OCI-LY1 (cell line): ENCODE data around the gene FUBP1.
"Not testable (repeated sequence)": the region's sequence is repeated elsewhere in the genome, so short reads cannot be mapped to it uniquely, and the experiment has no call there.

ENCODE experiments used
- H2AFZ ChIP-seq: fragments of 200-600 bp; sonication (generic), shearing (Covaris generic); 2 replicates; pipeline ENCODE4 v1.6.0; 2014; ENCODE audit warnings: antibody characterized with exemption, mild to moderate bottlenecking, low read length
- H3F3A ChIP-seq: fragments of 200-600 bp; sonication (generic), shearing (Covaris generic); 2 replicates; pipeline ENCODE4 v1.6.0; 2014; ENCODE audit warnings: mild to moderate bottlenecking, antibody characterized with exemption, low read length, moderate library complexity; ENCODE audit not compliant: insufficient read depth
- H3K27ac ChIP-seq: fragments of 200-600 bp; sonication (generic); 2 replicates; pipeline ENCODE4 v1.5.1; 2014; ENCODE audit warnings: low read length, mixed run types, mild to moderate bottlenecking, low read depth; ENCODE audit not compliant: poor library complexity, severe bottlenecking
- H3K27me3 ChIP-seq: fragments of 200-600 bp; sonication (generic); 2 replicates; pipeline ENCODE4 v1.6.0; 2014; ENCODE audit warnings: antibody characterized with exemption, mild to moderate bottlenecking, low read length, moderate library complexity; ENCODE audit not compliant: insufficient read depth
- H3K36me3 ChIP-seq: fragments of 200-600 bp; sonication (generic); 2 replicates; pipeline ENCODE4 v1.6.1; 2014; ENCODE audit warnings: mild to moderate bottlenecking, antibody characterized with exemption, low read length, moderate library complexity, mixed read lengths; ENCODE audit not compliant: insufficient read depth
- H3K4me1 ChIP-seq: fragments of 200-600 bp; sonication (generic); 2 replicates; pipeline ENCODE4 v1.5.1; 2014; ENCODE audit warnings: mild to moderate bottlenecking, low read length, moderate library complexity; ENCODE audit not compliant: insufficient read depth, severe bottlenecking
- H3K4me2 ChIP-seq: fragments of 200-600 bp; sonication (generic), shearing (Covaris generic); 2 replicates; pipeline ENCODE4 v1.6.1; 2014; ENCODE audit warnings: low read length
- H3K4me3 ChIP-seq: fragments of 200-600 bp; sonication (generic); 2 replicates; pipeline ENCODE4 v1.5.1; 2014; ENCODE audit warnings: low read length, low read depth, mild to moderate bottlenecking, mixed read lengths; ENCODE audit not compliant: poor library complexity, severe bottlenecking
- H3K79me2 ChIP-seq: fragments of 200-600 bp; shearing (Covaris generic); 2 replicates; pipeline ENCODE4 v1.6.1; 2016; ENCODE audit warnings: mixed run types, low read length, mixed read lengths; ENCODE audit not compliant: insufficient read depth
- H3K9ac ChIP-seq: fragments of 200-600 bp; sonication (generic), shearing (Covaris generic); 2 replicates; pipeline ENCODE4 v1.6.1; 2014; ENCODE audit warnings: mild to moderate bottlenecking, low read length, mixed read lengths
- H3K9me2 ChIP-seq: fragments of 200-600 bp; sonication (generic), shearing (Covaris generic); 2 replicates; pipeline ENCODE4 v1.6.1; 2014; ENCODE audit warnings: low read depth, mild to moderate bottlenecking, low read length, mixed read lengths
- H3K9me3 ChIP-seq: fragments of 200-600 bp; shearing (Covaris generic); 2 replicates; pipeline ENCODE4 v1.6.1; 2014; ENCODE audit warnings: low read length, mixed read lengths
- H4K20me1 ChIP-seq: fragments of 200-600 bp; sonication (generic), shearing (Covaris generic); 2 replicates; pipeline ENCODE4 v1.6.0; 2016; ENCODE audit warnings: mild to moderate bottlenecking, low read length; ENCODE audit not compliant: insufficient read depth
- EZH2 ChIP-seq: fragments of 200-600 bp; sonication (generic), shearing (Covaris generic); IDR thresholded peaks from 2 replicates; pipeline ENCODE4 v1.8.0; 2017; ENCODE audit warnings: borderline replicate concordance, mixed run types, mild to moderate bottlenecking, antibody characterized with exemption, low read length, moderate library complexity, mixed read lengths
- TF ChIP-seq, protein P1 (sequence below): fragments of 200-600 bp; sonication (generic), shearing (Covaris generic); IDR thresholded peaks from 2 replicates; pipeline ENCODE4 v1.5.1; 2017; ENCODE audit warnings: mild to moderate bottlenecking, antibody characterized with exemption, low read length, moderate library complexity, mixed read lengths

Gene FUBP1

DNA sequence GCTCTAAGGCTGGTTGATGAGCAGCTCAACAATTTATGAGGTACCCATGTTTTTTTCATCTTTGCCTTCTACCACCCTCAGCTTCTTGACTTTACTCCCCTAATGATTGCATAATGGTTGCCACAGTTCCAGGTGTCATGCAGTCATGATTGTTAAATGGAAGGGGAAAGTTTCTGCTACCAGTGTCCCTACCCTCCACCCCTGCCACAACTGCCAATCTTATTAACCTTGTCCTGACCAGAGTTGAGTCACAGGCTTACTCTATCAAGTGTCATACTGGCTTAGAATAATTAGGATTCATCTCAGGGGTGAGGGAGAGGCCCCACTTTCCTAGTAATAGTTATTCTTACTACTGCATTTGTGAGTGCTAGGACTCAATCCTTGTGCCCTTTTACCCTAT is 7.9 kb upstream of the FUBP1 start:
- no peak overlapping the region for H3K4me3 ChIP-seq
- H3K4me1 ChIP-seq, result peaks cover 2% of the 10 kb centered on the region
- H3K4me2 ChIP-seq, result no peak overlapping the region
- H3K9ac ChIP-seq, result no peak overlapping the region
- H3K9me3 ChIP-seq, result no peaks in the 10 kb centered on the region
- H4K20me1 ChIP-seq, result no peaks in the 10 kb centered on the region
- no peaks in the 10 kb centered on the region for H3K9me2 ChIP-seq
- TF ChIP-seq EZH2, result no peak
- TF ChIP-seq, protein P1, sequence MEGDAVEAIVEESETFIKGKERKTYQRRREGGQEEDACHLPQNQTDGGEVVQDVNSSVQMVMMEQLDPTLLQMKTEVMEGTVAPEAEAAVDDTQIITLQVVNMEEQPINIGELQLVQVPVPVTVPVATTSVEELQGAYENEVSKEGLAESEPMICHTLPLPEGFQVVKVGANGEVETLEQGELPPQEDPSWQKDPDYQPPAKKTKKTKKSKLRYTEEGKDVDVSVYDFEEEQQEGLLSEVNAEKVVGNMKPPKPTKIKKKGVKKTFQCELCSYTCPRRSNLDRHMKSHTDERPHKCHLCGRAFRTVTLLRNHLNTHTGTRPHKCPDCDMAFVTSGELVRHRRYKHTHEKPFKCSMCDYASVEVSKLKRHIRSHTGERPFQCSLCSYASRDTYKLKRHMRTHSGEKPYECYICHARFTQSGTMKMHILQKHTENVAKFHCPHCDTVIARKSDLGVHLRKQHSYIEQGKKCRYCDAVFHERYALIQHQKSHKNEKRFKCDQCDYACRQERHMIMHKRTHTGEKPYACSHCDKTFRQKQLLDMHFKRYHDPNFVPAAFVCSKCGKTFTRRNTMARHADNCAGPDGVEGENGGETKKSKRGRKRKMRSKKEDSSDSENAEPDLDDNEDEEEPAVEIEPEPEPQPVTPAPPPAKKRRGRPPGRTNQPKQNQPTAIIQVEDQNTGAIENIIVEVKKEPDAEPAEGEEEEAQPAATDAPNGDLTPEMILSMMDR, result no peak
- H2AFZ ChIP-seq, result no peak overlapping the region
- peaks cover 23% of the 10 kb centered on the region for H3K79me2 ChIP-seq
- H3K27me3 ChIP-seq, result no peaks in the 10 kb centered on the region
- H3K36me3 ChIP-seq, result peaks cover 18% of the 10 kb centered on the region
- no peak overlapping the region for H3K27ac ChIP-seq
- H3F3A ChIP-seq, result no peaks in the 10 kb centered on the region

DNA sequence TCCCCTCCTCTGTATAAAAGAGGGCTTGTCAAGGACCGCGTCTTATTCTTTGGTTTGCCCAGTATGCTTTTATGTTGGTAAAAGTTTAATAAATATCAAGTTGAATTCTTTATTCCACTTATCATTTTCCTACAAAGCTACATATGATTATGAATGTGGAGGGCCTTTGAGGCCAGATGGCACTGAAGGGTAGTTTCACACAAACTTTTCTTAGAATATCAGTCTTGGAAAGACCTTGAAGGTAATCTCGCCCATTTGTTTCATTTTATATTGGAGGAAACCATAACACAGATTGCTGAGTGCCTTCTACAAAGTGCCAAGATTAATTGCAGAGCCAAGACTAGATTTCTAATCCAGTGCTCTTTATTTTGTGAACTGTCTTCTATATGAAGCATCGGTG is 5.8 kb upstream of the FUBP1 start:
- Histone ChIP-seq H3K9me3 (no peaks in the 10 kb centered on the region), H3K9me2 (no peaks in the 10 kb centered on the region), H3K79me2 (peaks cover 40% of the 10 kb centered on the region), H3K36me3 (peaks cover 19% of the 10 kb centered on the region; the same call in 1 of the 2 replicates), H3K9ac (no peak overlapping the region), H4K20me1 (no peaks in the 10 kb centered on the region), H3K4me3 (no peak overlapping the region), H3K4me2 (no peak overlapping the region), H2AFZ (no peak overlapping the region), H3F3A (no peaks in the 10 kb centered on the region), H3K4me1 (peaks cover 19% of the 10 kb centered on the region), H3K27ac (no peak overlapping the region), H3K27me3 (no peaks in the 10 kb centered on the region)
- no peak for TF ChIP-seq EZH2
- TF ChIP-seq, protein P1, result no peak

DNA sequence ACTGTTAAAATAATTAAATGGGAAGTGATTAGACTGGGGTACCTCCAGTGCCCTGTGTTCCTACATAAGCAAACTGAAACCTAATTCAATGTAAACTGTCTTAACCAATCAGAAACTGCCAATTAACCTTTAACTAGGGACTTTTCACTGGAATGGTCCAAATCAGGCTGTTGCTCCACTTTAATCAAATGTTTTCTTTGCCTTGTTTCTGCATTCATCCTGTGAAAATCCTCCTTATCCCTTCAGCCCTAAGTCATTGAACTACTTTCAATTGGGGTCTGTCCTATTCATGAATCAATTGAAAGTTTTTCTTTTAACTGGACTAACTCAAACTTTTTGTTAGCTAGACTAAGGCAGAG is 5.1 kb upstream of the FUBP1 start:
- H3K27ac ChIP-seq, result no peak overlapping the region
- H3K36me3 ChIP-seq, result peaks cover 19% of the 10 kb centered on the region; the same call in 1 of the 2 replicates
- peaks cover 19% of the 10 kb centered on the region for H3K4me1 ChIP-seq
- no peak overlapping the region for H2AFZ ChIP-seq
- peaks cover 41% of the 10 kb centered on the region for H3K79me2 ChIP-seq
- H3K4me2 ChIP-seq, result no peak overlapping the region
- no peaks in the 10 kb centered on the region for H3K27me3 ChIP-seq
- no peak overlapping the region for H3K9ac ChIP-seq
- H3K4me3 ChIP-seq, result no peak overlapping the region
- no peaks in the 10 kb centered on the region for H3K9me2 ChIP-seq
- H3F3A ChIP-seq, result no peaks in the 10 kb centered on the region
- TF ChIP-seq, protein P1, result no peak
- no peak for TF ChIP-seq EZH2
- no peaks in the 10 kb centered on the region for H3K9me3 ChIP-seq
- H4K20me1 ChIP-seq, result no peaks in the 10 kb centered on the region

DNA sequence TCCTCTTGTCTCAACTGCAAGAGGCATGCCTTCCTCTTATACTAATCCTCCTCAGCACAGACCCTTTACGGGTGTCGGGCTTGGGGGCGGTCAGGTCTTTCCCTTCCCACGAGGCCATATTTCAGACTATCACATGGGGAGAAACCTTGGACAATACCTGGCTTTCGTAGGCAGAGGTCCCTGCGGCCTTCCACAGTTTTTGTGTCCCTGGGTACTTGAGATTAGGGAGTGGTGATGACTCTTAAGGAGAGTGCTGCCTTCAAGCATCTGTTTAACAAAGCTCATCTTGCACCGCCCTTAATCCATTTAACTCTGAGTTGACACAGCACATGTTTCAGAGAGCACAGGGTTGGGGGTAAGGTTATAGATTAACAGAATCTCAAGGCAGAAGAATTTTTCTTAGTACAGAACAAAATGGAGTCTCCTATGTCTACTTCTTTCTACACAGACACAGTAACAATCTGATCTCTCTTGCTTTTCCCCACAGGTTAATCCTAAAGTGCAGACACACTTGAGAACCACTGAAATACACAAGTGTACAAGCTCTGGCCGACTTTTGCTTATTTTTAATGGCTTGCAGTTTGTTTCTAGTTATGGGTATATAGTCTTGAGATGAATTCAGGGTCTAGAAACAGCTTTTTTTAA is 4.6 kb upstream of the FUBP1 start:
- H3K36me3 ChIP-seq, result peaks cover 20% of the 10 kb centered on the region; the same call in 1 of the 2 replicates
- H3K9me2 ChIP-seq, H3K4me3 ChIP-seq, H3K4me2 ChIP-seq, H2AFZ ChIP-seq, H3K27ac ChIP-seq, H3F3A ChIP-seq, H3K9me3 ChIP-seq, H3K27me3 ChIP-seq, H3K9ac ChIP-seq, H4K20me1 ChIP-seq: not testable (repeated sequence)
- H3K4me1 ChIP-seq, result peaks cover 19% of the 10 kb centered on the region
- H3K79me2 ChIP-seq, result peaks cover 37% of the 10 kb centered on the region
